Panc1 (cell line): ENCODE results near the gene TTC38.

Experiments
- CTCF ChIP-seq: fragments of 450-650 bp; IDR thresholded peaks from 2 replicates; pipeline ENCODE4 v1.5.1; 2017; ENCODE audit warnings: mild to moderate bottlenecking
- POLR2AphosphoS5 ChIP-seq: IDR thresholded peaks from 2 replicates; pipeline ENCODE4 v1.6.1; 2012; ENCODE audit warnings: mild to moderate bottlenecking, low read depth, low read length, moderate library complexity
- REST ChIP-seq, 2 experiments: IDR thresholded peaks; 2 replicates each; pipeline ENCODE4 v1.6.1; 2011 to 2012; ENCODE audit warnings: low read depth in 2 of 2, control low read depth in 1 of 2, low read length in 1 of 2, mild to moderate bottlenecking in 1 of 2, moderate library complexity in 1 of 2; ENCODE audit not compliant: insufficient read depth in 1 of 2
- SIN3A ChIP-seq: IDR thresholded peaks from 2 replicates; pipeline ENCODE4 v1.6.1; 2012; ENCODE audit warnings: low read depth, mild to moderate bottlenecking, low read length, moderate library complexity, borderline replicate concordance; ENCODE audit not compliant: insufficient read depth

DNA sequence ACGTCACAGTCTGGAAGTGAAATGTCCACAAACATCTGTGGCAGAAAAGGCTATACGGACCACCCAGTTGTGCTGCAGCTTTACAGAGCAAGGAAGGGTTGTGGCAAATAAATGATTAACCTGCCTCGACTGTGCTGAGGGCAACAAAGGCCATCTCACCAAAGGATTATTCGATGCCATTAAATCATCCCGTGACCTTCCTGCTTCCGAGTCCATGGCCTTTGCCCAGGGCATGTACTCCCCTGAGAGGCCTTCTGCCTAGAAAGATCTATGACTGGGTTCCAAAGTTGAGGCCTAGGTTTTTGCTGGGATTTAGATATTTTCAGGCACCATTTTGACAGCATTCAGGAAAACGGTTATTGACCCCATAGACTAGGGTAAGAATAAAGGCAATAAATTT, 26.9 kb upstream of the TTC38 start:
- TF ChIP-seq CTCF, result no peak
- TF ChIP-seq SIN3A, result no peak
- TF ChIP-seq POLR2AphosphoS5, result no peak
- no peak for TF ChIP-seq REST (IDR thresholded peaks at IDR 0.05; ENCODE audit: insufficient read depth in 1 of 2, low read depth in 2 of 2, low read length in 1 of 2)
